Activated B cell treated with CpG ODN at 0.5 μM for 24 hours (primary cell): ENCODE data around the gene TRIM72. TPM values are rescaled to one million over a fixed set of nuclear protein-coding genes. Genes with fewer than 3 reads are reported as not detected.
"Not testable (repeated sequence)": the region's sequence is repeated elsewhere in the genome, so short reads cannot be mapped to it uniquely, and the experiment has no call there.

Source experiments
- ATAC-seq: fragments of 200-7000 bp; cut with Tn5 transposase; one replicate; pipeline ENCODE4 v1.10.0; 2021; ENCODE audit warnings: low read depth, mild to moderate bottlenecking, moderate library complexity
- CTCF ChIA-PET: fragments of 350-600 bp; sonication (Branson Sonifier 250); formaldehyde crosslinking; loops from one replicate; lab custom pipeline; 2021; ENCODE audit warnings: antibody characterized with exemption; lab: Charles Lee
- POLR2A ChIA-PET: fragments of 350-600 bp; sonication (Branson Sonifier 250); formaldehyde crosslinking; loops from one replicate; lab custom pipeline; 2021; ENCODE audit warnings: antibody characterized with exemption; lab: Charles Lee
- DNase-seq: peaks from one replicate; pipeline ENCODE4 v3.0.0; 2022
- H3K27ac Mint-ChIP-seq: one replicate; pipeline ENCODE4 v1.8.0; 2020; ENCODE audit warnings: mixed read lengths
- H3K27me3 Mint-ChIP-seq: one replicate; pipeline ENCODE4 v1.8.0; 2021; ENCODE audit warnings: mixed read lengths
- H3K36me3 Mint-ChIP-seq: one replicate; pipeline ENCODE4 v1.8.0; 2021; ENCODE audit warnings: low read depth, mixed read lengths
- H3K4me1 Mint-ChIP-seq: one replicate; pipeline ENCODE4 v1.8.0; 2021; ENCODE audit warnings: mixed read lengths
- H3K4me3 Mint-ChIP-seq: one replicate; pipeline ENCODE4 v1.8.0; 2020; ENCODE audit warnings: mild to moderate bottlenecking, mixed read lengths
- H3K9me3 Mint-ChIP-seq: one replicate; pipeline ENCODE4 v1.8.0; 2020; ENCODE audit warnings: mixed read lengths
- intact Hi-C: fragments of 100-400 bp; cut with micrococcal nuclease; formaldehyde crosslinking; loops from one replicate; pipeline ENCODE4 v1.15.1; 2024
- total RNA-seq: library from RNA; stranded (reverse); gene quantifications from 2 replicates; pipeline ENCODE4 v1.2.3, GENCODE V29; 2022
- TF ChIP-seq, protein P1 (sequence below): fragments of 200-600 bp; IDR thresholded peaks from one replicate; pipeline ENCODE4 v1.8.0; 2022; ENCODE audit warnings: antibody characterized with exemption, mild to moderate bottlenecking

TRIM72 gene
- total RNA-seq, 1 donor from 2014 or later, result 0.16 TPM

DNA sequence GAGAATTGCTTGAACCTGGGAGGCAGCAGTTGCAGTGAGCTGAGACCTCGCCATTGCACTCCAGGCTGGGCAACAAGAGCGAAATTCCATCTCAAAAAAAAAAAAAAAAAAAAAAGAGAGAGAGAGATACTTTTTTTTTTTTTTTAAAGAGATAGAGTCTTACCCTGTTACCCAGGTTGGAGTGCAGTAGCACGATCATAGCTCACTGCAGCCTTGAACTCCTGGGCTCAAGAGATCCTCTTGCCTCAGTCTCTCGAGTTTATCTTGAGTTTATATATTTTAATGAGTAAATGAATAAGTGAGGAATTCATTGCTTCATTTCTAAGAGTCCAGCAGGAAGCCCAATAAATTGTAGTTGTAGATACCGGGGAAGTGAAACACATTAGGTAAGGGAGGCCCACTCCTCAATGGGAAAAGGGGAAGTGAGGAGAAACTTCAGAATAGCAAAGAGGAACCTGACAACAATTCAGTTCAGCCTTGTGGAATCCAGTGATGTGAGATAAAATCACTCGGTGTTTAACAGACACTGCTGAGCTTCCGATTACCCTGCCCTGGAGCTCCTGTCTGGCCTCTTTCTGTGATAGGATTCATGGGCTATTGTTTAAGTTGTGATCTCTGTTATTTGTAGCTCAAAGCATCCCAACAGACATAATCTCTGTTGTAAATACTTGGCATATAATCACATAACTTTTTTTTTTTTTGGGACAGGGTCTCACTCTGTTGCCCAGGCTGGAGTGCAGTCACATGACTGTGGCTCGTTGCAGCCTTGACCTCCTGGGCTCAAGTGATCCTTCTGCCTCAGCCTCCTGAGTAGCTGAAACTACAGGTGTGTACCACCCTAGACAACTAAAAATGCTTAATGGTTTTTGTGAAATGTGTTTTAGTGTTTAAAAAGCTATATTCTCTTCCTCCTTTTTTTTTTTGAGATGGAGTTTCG, 30.1 kb downstream of the TRIM72 start:
- H3K27ac Mint-ChIP-seq, result peak overlapping the region; percentile 3

DNA sequence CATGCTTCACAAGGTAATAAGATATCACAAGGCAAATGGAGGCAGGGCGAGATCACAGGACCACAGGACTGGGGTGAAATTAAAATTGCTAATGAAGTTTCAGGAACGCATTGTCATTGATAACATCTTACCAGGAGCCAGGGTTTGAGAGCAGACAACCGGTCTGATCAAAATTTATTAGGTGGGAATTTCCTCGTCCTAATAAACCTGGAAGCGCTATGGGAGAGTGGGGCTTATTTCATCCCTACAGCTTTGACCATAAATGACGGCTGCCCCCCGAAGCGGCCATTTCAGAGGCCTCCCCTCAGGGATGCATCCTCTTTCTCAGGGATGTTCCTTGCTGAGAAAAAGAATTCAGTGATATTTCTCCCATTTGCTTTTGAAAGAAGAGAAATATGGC, 31.7 kb downstream of the TRIM72 start:
- H3K36me3 Mint-ChIP-seq, H3K4me3 Mint-ChIP-seq, H3K9me3 Mint-ChIP-seq, intact Hi-C loops, H3K27ac Mint-ChIP-seq, DNase-seq, ATAC-seq, CTCF ChIA-PET, H3K27me3 Mint-ChIP-seq: not testable (repeated sequence)
- POLR2A ChIA-PET, result interaction anchor here (0.7 kb wide), 1 partner anchor 61 kb away, joined by 4 read pairs; no protein-coding TSS in a partner anchor
- H3K4me1 Mint-ChIP-seq, result peaks cover 16% of the 10 kb centered on the region

More for the DNA sequence above, 30.1 kb downstream of the TRIM72 start:
- H3K9me3 Mint-ChIP-seq, result no peaks in the 10 kb centered on the region
- H3K4me1 Mint-ChIP-seq, result peaks cover 16% of the 10 kb centered on the region
- H3K27me3 Mint-ChIP-seq, result no peaks in the 10 kb centered on the region
- POLR2A ChIA-PET, result interaction anchor here (0.6 to 1.9 kb wide), 14 partner anchors 16 to 126 kb away, joined by 3 to 10 read pairs (median 4); partner anchors contain the start of genes FUS, KAT8 and PYCARD
- CTCF ChIA-PET, result no interaction called here
- H3K36me3 Mint-ChIP-seq, result no peaks in the 10 kb centered on the region
- DNase-seq, result no peak
- intact Hi-C loops, result loop anchor here (1.0 to 5.0 kb wide), 2 partner anchors 15 to 42 kb away; partner anchors contain the start of genes ITGAM and PYCARD
- TF ChIP-seq, protein P1, sequence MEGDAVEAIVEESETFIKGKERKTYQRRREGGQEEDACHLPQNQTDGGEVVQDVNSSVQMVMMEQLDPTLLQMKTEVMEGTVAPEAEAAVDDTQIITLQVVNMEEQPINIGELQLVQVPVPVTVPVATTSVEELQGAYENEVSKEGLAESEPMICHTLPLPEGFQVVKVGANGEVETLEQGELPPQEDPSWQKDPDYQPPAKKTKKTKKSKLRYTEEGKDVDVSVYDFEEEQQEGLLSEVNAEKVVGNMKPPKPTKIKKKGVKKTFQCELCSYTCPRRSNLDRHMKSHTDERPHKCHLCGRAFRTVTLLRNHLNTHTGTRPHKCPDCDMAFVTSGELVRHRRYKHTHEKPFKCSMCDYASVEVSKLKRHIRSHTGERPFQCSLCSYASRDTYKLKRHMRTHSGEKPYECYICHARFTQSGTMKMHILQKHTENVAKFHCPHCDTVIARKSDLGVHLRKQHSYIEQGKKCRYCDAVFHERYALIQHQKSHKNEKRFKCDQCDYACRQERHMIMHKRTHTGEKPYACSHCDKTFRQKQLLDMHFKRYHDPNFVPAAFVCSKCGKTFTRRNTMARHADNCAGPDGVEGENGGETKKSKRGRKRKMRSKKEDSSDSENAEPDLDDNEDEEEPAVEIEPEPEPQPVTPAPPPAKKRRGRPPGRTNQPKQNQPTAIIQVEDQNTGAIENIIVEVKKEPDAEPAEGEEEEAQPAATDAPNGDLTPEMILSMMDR, result no peak
- peak overlapping the region; percentile 1 for H3K4me3 Mint-ChIP-seq
- peak; percentile 89 for ATAC-seq

DNA sequence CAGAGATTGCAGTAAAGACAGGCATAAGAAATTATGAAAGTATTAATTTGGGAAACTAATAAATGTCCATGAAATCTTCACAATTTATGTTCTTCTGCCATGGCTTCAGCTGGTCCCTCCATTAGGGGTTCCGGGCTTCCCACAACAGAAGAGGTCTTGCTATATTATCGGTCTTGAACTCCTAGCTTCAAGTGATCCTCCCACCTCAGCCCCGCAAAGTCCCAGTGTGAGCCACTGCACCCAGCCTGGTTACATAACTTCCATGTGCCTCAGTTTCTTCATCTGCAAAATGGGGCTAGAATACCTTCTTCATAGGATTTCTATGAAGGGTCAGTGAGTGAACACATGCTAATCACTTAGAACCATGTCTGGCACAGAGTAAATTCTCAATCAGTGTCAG, 32.4 kb downstream of the TRIM72 start:
- CTCF ChIA-PET, result no interaction called here
- no peak for ATAC-seq
- H3K27me3 Mint-ChIP-seq, result no peaks in the 10 kb centered on the region
- no peak overlapping the region for H3K4me3 Mint-ChIP-seq
- H3K27ac Mint-ChIP-seq, result no peak overlapping the region
- H3K4me1 Mint-ChIP-seq, result peaks cover 16% of the 10 kb centered on the region
- intact Hi-C loops, result no loop called here
- no peaks in the 10 kb centered on the region for H3K9me3 Mint-ChIP-seq
- POLR2A ChIA-PET, result interaction anchor here (0.6 kb wide), 1 partner anchor 596 kb away, joined by 7 read pairs; no protein-coding TSS in a partner anchor
- DNase-seq, result no peak
- TF ChIP-seq, protein P1, result no peak
- H3K36me3 Mint-ChIP-seq, result no peaks in the 10 kb centered on the region

DNA sequence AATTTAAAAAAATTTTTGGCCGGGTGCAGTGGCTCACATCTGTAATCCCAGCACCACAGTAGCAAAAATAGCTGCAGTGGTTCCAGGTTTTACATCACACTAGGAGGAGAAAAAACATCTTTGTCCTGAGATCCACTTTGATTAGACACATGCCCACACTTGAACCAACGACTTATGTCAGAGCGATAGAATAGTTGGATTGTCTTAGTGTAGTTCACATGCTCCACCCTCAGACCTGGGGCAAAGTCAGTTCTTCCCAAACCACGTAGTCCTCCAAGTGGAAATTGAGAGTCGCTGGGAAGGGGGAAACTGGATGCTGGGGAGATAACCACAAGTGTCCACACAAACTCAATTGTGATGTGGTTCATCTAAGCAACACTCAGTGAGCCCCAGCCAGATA, 34.4 kb downstream of the TRIM72 start:
- no peaks in the 10 kb centered on the region for H3K27me3 Mint-ChIP-seq
- no peak overlapping the region for H3K4me3 Mint-ChIP-seq
- intact Hi-C loops, result no loop called here
- no peak for ATAC-seq
- TF ChIP-seq, protein P1, result no peak
- no peak for DNase-seq
- peaks cover 16% of the 10 kb centered on the region for H3K4me1 Mint-ChIP-seq
- ChIA-PET CTCF (no interaction called here), POLR2A (interaction anchor here (1.1 kb wide), 1 partner anchor 11 kb away, joined by 4 read pairs; the partner anchor contains the start of gene ITGAM)
- no peaks in the 10 kb centered on the region for H3K36me3 Mint-ChIP-seq
- H3K27ac Mint-ChIP-seq, result no peak overlapping the region
- H3K9me3 Mint-ChIP-seq, result no peaks in the 10 kb centered on the region

DNA sequence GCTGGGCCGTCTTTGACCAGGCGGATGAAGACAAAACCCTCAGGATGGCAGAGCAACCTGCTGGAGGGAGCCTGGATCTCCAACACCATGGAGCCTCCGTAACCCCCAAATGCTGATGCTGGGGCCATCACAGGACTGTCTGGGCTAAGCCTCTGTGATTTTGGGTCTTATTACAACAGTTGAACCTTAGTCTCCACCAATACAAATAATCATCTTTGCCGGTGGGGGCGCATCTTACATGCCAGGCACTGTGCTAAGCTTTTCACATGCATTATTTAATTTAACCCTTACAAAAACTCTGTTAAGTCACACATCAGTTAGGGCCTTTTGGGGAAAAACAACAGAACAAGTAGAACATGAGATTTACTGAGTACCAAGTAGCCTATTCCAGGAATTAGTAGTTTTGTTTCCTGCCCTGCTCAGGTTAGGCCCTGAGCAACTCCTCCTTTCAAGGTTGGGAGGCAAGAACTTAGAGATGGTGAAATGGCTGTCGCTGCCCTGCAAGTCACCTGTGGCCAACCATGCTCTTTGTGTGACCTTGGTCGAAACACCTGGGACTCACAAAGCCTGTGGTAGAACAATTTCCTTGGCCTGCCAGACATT, 37.0 kb downstream of the TRIM72 start:
- H3K27ac Mint-ChIP-seq, result no peak overlapping the region

More for the DNA sequence above, 37.0 kb downstream of the TRIM72 start:
- TF ChIP-seq, protein P1, result no peak
- intact Hi-C loops, result no loop called here
- H3K36me3 Mint-ChIP-seq, result no peaks in the 10 kb centered on the region
- H3K27me3 Mint-ChIP-seq, result no peaks in the 10 kb centered on the region
- no peak overlapping the region for H3K4me3 Mint-ChIP-seq
- POLR2A ChIA-PET, result no interaction called here
- CTCF ChIA-PET, result no interaction called here
- DNase-seq (no peak), ATAC-seq (no peak)
- no peaks in the 10 kb centered on the region for H3K9me3 Mint-ChIP-seq
- H3K4me1 Mint-ChIP-seq, result peaks cover 13% of the 10 kb centered on the region
